Neutrophil (primary cell): Measurements from ENCODE around the gene KIZ.

Experiments
- H3K27ac ChIP-seq: fragments of 200-600 bp; sonication (generic); 2 replicates; pipeline ENCODE4 v1.5.1; 2016; ENCODE audit warnings: mild to moderate bottlenecking, moderate library complexity
- H3K27me3 ChIP-seq: fragments of 200-600 bp; sonication (generic); 2 replicates; pipeline ENCODE4 v1.6.0; 2016; ENCODE audit warnings: mild to moderate bottlenecking
- H3K36me3 ChIP-seq: fragments of 200-600 bp; sonication (generic); 2 replicates; pipeline ENCODE4 v1.5.1; 2017
- H3K4me1 ChIP-seq, 2 experiments: fragments of 200-600 bp in 1 of 2; sonication (generic) in 1 of 2; 1 replicate in 1 of 2; 2 replicates in 1 of 2; pipeline versions ENCODE4 v1.5.1 to v1.6.1; 2013 to 2016; ENCODE audit warnings: low read depth in 1 of 2, low read length in 1 of 2, mild to moderate bottlenecking in 1 of 2, moderate library complexity in 1 of 2; ENCODE audit not compliant: control insufficient read depth in 1 of 2, insufficient read depth in 1 of 2
- H3K4me3 ChIP-seq, 2 experiments: fragments of 200-600 bp in 1 of 2; sonication (generic) in 1 of 2; 1 replicate in 1 of 2; 2 replicates in 1 of 2; pipeline ENCODE4 v1.5.1; 2013 to 2016; ENCODE audit warnings: low read depth in 1 of 2, low read length in 1 of 2, mild to moderate bottlenecking in 1 of 2, moderate library complexity in 1 of 2
- H3K9me3 ChIP-seq: fragments of 200-600 bp; sonication (generic); 2 replicates; pipeline ENCODE4 v1.5.1; 2016
- TF ChIP-seq, protein P1 (sequence below): fragments of 200-600 bp; sonication (generic); IDR thresholded peaks from 2 replicates; pipeline ENCODE4 v1.5.1; 2016; ENCODE audit warnings: antibody characterized with exemption

KIZ gene

DNA sequence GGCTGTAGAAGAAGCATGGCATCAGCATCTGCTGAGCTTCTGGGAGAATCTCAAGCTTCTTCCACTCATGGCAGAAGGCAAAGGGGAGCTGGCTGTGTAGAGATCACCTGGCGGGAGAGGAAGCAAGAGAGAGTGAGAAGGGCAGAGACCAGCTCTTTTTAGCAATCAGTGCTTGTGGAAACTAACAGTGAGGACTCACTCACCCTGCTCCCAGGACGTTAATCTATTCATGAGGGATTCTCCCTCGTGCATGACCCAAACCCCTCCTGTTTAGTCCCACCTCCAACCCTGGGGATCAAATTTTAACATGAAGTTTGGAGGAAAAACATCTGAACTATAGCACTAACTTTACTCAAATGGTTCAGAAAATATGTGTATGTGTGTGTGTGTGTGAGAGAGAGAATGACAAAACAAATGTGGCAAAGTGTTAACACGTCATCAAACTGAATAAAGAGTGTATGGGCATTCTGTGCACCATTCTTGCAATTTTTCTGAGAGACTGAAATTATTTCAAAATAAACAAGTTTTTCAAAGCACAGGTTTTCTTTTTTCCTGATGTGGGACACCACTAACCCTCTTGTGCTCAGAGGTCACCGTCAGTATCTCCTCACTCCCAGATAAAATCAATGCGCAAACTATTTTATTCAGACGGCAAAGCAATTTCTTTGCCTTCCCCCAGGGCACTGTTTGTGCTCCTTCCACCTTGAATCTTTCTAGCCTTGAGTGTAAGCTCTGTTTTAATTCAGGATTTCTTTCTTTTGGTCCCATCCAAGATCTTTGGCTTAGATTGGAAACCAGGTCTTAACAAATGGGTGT, 154.0 kb downstream of the KIZ start:
- Histone ChIP-seq H3K27ac (no peak overlapping the region), H3K36me3 (no peaks in the 10 kb centered on the region), H3K27me3 (peaks cover 50% of the 10 kb centered on the region), H3K9me3 (no peaks in the 10 kb centered on the region), H3K4me1 (no peaks in the 10 kb centered on the region), H3K4me3 (no peak overlapping the region)
- TF ChIP-seq, protein P1, sequence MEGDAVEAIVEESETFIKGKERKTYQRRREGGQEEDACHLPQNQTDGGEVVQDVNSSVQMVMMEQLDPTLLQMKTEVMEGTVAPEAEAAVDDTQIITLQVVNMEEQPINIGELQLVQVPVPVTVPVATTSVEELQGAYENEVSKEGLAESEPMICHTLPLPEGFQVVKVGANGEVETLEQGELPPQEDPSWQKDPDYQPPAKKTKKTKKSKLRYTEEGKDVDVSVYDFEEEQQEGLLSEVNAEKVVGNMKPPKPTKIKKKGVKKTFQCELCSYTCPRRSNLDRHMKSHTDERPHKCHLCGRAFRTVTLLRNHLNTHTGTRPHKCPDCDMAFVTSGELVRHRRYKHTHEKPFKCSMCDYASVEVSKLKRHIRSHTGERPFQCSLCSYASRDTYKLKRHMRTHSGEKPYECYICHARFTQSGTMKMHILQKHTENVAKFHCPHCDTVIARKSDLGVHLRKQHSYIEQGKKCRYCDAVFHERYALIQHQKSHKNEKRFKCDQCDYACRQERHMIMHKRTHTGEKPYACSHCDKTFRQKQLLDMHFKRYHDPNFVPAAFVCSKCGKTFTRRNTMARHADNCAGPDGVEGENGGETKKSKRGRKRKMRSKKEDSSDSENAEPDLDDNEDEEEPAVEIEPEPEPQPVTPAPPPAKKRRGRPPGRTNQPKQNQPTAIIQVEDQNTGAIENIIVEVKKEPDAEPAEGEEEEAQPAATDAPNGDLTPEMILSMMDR = no peak

DNA sequence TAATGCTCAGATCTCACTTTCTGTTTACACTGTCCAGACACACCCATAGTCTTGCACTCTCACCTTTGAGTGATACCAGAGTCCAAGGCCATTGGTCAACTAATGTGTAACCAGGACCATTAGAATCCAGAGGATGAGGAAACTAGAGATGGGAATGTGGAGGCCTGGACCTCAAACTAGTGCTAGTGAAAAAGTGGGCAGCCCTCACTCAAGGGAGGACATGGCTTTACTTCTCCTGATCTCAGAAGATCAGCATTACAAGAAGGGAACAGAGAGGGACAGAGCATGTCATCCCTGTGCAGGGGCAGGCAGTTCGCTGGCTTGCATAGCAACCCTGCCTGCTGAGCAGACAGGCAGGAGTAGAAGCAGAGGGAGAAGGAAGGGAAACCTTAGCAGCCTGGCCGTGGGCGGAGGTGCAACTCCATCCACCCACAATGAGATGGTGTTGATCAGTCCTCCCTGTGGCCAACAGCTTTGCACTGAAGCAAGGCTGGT, 154.7 kb downstream of the KIZ start:
- H3K27ac ChIP-seq = no peak overlapping the region
- TF ChIP-seq, protein P1 = no peak
- H3K9me3 ChIP-seq = no peaks in the 10 kb centered on the region

DNA sequence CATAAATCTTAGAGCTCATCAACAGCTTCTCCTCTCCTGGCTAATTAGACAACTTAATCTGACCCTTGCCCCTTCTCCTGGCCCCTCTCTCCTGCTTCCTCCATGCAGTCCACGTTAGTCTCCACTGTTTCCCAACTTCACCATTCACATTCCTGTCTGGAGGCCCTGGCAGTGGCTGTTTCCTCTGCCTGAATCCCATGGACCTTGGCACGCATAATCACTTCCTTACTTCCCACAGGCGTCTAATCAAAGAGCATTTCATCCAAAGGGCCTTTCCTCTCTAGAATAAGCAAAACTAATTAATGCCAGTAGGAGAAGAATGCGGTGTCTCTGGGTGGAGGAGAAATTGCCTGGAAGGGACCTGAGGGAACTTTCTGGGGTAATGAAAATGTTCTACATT, 160.9 kb downstream of the KIZ start:
- TF ChIP-seq, protein P1 = no peak
- Histone ChIP-seq H3K9me3 (no peaks in the 10 kb centered on the region), H3K27me3 (peaks cover 47% of the 10 kb centered on the region), H3K4me1 (no peaks in the 10 kb centered on the region), H3K36me3 (no peaks in the 10 kb centered on the region), H3K4me3 (no peak overlapping the region), H3K27ac (no peak overlapping the region)

More for the DNA sequence above, 154.7 kb downstream of the KIZ start:
- H3K4me1 ChIP-seq = no peaks in the 10 kb centered on the region
- H3K36me3 ChIP-seq = no peaks in the 10 kb centered on the region
- peaks cover 51% of the 10 kb centered on the region for H3K27me3 ChIP-seq
- H3K4me3 ChIP-seq = no peak overlapping the region

DNA sequence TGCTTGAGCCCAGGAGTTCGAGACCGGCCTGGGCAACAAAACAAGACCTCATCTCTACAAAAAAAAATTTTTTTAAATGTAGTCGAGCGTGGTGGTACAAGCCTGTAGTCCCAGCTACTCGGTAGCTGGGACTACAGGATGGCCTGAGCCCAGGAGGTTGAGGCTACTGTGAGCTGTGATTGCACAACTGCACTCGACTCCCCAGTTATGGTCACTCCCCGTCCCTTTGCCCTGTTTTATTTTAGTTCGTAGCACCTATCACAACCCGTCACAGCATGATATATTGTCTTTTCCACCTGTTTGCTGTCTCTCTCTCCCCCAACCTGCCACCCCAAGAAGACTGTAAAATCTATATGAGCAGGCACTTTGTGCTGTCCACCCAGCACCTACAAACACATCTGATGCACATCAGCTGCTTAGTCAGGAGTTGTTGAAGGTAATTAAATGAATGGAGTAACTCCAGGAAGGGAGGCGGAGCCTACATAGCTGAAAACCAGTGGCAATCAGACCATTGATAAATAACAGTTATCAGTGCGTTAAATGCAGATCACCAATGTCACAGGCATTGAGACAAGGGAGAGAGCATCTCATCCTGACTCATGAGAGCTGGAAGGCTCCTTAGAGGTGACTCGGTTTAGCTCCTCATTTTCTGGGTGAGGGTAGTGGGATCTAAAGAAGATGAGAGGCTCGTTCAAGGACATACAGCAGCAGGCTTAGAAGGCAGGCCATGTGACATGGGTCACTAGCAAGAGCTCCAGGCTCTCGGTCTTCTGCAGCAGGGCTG, 162.9 kb downstream of the KIZ start:
- Histone ChIP-seq H3K4me1 (no peaks in the 10 kb centered on the region), H3K27ac (no peak overlapping the region), H3K4me3 (no peak overlapping the region), H3K9me3 (no peaks in the 10 kb centered on the region), H3K36me3 (no peaks in the 10 kb centered on the region), H3K27me3 (peaks cover 47% of the 10 kb centered on the region)
- TF ChIP-seq, protein P1 = no peak

DNA sequence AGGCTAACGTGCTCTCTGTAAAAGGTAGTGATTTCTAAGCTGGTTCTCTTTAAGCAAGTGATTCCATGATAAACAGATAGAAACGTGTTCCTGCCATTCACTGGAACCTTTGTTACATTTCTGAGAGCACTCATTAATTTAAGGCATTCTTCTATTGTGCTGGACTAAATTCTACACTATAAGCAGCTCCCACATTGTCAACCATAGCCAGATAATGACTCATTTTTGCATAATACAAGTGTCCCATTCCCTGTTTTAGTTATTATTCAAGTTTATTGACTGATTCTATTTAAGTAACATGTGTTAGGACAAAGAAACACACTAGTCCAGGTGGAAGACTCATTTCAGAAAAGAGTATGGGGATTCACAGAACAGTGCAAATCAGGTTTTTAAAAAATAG, 163.8 kb downstream of the KIZ start:
- Histone ChIP-seq H3K9me3 (no peaks in the 10 kb centered on the region), H3K27ac (no peak overlapping the region), H3K27me3 (peaks cover 47% of the 10 kb centered on the region), H3K4me3 (no peak overlapping the region), H3K36me3 (no peaks in the 10 kb centered on the region), H3K4me1 (no peaks in the 10 kb centered on the region)
- TF ChIP-seq, protein P1 = no peak
